ENCODE results near the gene CPZ.

- TF ChIP-seq, protein P1, sequence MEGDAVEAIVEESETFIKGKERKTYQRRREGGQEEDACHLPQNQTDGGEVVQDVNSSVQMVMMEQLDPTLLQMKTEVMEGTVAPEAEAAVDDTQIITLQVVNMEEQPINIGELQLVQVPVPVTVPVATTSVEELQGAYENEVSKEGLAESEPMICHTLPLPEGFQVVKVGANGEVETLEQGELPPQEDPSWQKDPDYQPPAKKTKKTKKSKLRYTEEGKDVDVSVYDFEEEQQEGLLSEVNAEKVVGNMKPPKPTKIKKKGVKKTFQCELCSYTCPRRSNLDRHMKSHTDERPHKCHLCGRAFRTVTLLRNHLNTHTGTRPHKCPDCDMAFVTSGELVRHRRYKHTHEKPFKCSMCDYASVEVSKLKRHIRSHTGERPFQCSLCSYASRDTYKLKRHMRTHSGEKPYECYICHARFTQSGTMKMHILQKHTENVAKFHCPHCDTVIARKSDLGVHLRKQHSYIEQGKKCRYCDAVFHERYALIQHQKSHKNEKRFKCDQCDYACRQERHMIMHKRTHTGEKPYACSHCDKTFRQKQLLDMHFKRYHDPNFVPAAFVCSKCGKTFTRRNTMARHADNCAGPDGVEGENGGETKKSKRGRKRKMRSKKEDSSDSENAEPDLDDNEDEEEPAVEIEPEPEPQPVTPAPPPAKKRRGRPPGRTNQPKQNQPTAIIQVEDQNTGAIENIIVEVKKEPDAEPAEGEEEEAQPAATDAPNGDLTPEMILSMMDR (IDR thresholded peaks at IDR 0.05): no peak
- TF ChIP-seq EZH2 (IDR thresholded peaks at IDR 0.05) (no peak), EZH2phosphoT487 (IDR thresholded peaks at IDR 0.05) (no peak)
These were observed 52.6 kb downstream of the CPZ start for GRCh38 chr4:8644966-8645752.
